Middle frontal gyrus (tissue), 1 donor: Measurements from ENCODE around the gene PRPS1.
"Not testable (repeated sequence)": the region's sequence is repeated elsewhere in the genome, so short reads cannot be mapped to it uniquely, and the experiment has no call there.

Source experiments
- DNase-seq: peaks from one replicate; pipeline ENCODE4 v3.0.0-alpha.2; 2015; ENCODE audit warnings: low spot score; ENCODE audit errors: extremely low spot score

PRPS1 gene

GRCh38 chrX:107627838-107628661 is at the start of gene PRPS1:
TSS of gene PRPS1 (plus strand) at chrX:107628510. CDS start at chrX:107628629, 119 bp downstream.
- DNase-seq: peak; percentile 76

GRCh38 chrX:107579956-107580355 is 48.4 kb upstream of the PRPS1 start:
- DNase-seq: no peak

GRCh38 chrX:107581923-107582322 is 46.4 kb upstream of the PRPS1 start:
- DNase-seq: no peak

- DNase-seq: no peak
Observed at GRCh38 chrX:107589243-107589642, 39.1 kb upstream of the PRPS1 start.

GRCh38 chrX:107596651-107597050 is 31.7 kb upstream of the PRPS1 start:
- no peak for DNase-seq

- DNase-seq: no peak
Observed at GRCh38 chrX:107597264-107597663, 31.0 kb upstream of the PRPS1 start.

- DNase-seq: no peak
Observed at GRCh38 chrX:107597791-107598190, 30.5 kb upstream of the PRPS1 start.

- no peak for DNase-seq
Observed at GRCh38 chrX:107599450-107599861, 28.9 kb upstream of the PRPS1 start.

- DNase-seq: no peak
Observed at GRCh38 chrX:107600366-107600765, 27.9 kb upstream of the PRPS1 start.

GRCh38 chrX:107601326-107601725 is 27.0 kb upstream of the PRPS1 start:
- no peak for DNase-seq

GRCh38 chrX:107601759-107602158 is 26.6 kb upstream of the PRPS1 start:
- no peak for DNase-seq

GRCh38 chrX:107602694-107603239 is 25.5 kb upstream of the PRPS1 start:
- no peak for DNase-seq

- no peak for DNase-seq
Observed at GRCh38 chrX:107603429-107604159, 24.7 kb upstream of the PRPS1 start.

GRCh38 chrX:107609061-107609460 is 19.2 kb upstream of the PRPS1 start:
- DNase-seq: not testable (repeated sequence)

GRCh38 chrX:107610667-107611066 is 17.6 kb upstream of the PRPS1 start:
- DNase-seq: no peak

GRCh38 chrX:107619885-107620322 is 8.4 kb upstream of the PRPS1 start:
- DNase-seq: no peak

- no peak for DNase-seq
Observed at GRCh38 chrX:107624893-107625292, 3.4 kb upstream of the PRPS1 start.

GRCh38 chrX:107625739-107626138 is 2.6 kb upstream of the PRPS1 start:
- no peak for DNase-seq

GRCh38 chrX:107626481-107626880 is 1.8 kb upstream of the PRPS1 start:
- no peak for DNase-seq

- no peak for DNase-seq
Observed at GRCh38 chrX:107626916-107627315, 1.4 kb upstream of the PRPS1 start.

GRCh38 chrX:107628662-107629539 is 591 bp downstream of the PRPS1 start:
- no peak for DNase-seq
